GM18870 (cell line): ENCODE measurements around the gene SMCO2.
"Not testable (repeated sequence)": the region's sequence is repeated elsewhere in the genome, so short reads cannot be mapped to it uniquely, and the experiment has no call there.

ENCODE experiments used
- ATAC-seq: cut with Tn5 transposase; IDR thresholded peaks from one replicate; pipeline ENCODE4 v1.9.1; 2021; ENCODE audit warnings: moderate library complexity; ENCODE audit not compliant: unreplicated experiment

The SMCO2 gene

DNA sequence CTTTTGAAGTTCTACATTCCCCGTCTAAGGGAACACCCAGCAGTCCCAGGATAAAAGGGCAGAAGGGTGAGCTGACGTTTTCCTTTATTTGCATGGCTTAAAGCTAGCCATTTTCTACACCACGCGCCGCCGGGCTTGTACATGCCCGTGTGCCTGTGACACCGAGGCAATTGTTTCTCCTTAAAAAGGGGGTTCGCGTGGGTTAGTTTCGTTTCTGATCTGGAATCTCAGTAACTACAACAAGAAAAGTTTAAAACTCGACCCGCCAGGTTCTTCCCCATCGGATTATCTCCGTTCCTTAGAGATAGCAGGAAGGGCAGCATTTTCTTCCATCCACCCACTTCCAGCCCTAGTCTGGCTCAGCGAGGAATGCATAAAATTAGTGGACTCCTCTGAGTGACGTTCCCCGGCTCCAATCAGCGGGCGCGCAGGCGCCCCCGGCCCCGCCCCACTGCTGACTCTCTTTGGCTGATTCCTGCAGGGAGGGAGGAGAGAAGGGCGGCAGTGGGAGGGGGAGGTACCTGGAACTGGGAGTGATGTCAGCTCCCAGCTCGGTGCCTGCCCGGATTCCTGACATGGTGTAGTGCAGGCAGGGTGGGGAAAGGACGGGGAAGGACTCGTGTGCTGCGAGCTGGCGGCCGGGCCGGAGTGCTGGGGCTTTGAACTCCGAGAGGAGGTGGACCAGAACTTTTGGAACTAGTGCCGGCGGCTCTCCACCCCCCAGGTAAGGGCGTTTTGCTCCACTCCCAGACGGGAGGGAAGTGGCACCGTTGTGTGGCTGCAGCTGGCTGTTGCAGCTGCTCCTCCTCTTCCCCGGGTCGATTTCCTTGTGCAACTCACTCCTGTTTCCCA, 77.3 kb downstream of the SMCO2 start, which contains the start of gene PPFIBP1:
Gene PPFIBP1, plus strand, starts transcription at position 565 of the 852 bp plus-strand sequence. CDS start 109,191 bp downstream, outside the sequence.
- peak; percentile 87 for ATAC-seq

DNA sequence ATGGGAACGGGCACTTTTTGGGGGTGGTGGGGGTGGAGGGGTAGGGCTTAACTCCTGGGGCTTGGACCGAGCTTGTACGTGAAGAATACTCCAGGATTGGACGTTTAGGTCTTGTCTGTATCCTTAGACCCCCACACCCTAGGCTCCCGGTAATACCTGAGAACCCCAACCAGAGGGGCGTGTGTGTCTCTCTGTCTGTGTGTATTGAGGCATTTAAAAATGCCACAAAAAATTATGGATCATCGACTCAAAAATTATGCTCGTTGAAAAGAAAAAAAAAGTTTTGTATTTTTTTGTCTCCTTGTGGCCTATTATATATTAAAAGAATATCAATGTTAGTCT, 77.9 kb downstream of the SMCO2 start:
- ATAC-seq: no peak

DNA sequence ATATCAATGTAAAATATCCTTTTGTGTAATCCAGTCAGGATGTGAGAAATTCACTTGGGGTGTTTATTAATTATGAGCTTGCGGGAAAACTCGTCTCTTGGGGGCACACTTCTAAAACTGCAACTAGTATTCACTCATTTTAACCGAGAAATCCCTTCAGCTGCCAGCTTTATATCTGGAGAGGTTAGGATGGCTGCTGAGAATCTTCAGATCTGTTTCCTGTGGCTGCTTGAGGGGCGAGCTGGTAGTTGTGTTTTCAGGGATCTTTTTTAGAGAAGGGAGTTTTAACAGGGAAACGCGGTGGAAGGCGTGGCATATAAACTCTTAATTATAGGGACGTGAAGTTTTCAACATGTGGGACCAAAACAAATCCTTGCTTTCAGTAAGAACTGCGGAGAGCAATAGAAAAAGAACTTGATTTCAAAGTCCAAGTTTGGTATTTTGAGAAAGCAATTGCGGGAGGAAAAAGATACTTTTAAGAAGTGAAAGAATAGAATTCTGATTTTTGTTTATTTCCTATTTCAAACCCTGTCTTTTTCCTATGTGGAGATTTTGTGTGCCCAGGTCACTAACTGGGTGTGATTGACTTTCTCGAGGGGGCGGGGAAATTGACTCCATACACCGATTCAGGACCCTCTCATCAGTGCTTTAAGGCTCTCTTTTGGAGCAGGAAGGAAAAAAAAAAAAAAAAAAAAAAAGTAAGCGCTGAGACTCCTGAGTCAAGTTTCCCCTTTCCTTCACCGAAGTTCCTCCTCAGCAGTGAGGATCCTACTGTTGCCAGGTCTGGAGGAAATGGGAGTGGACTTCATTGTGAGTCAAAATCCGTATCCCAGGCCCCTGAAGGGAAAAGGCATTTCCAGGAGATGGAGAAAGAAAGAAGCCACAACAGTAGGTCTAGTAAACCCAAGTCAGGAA, 78.6 kb downstream of the SMCO2 start:
- ATAC-seq: no peak

DNA sequence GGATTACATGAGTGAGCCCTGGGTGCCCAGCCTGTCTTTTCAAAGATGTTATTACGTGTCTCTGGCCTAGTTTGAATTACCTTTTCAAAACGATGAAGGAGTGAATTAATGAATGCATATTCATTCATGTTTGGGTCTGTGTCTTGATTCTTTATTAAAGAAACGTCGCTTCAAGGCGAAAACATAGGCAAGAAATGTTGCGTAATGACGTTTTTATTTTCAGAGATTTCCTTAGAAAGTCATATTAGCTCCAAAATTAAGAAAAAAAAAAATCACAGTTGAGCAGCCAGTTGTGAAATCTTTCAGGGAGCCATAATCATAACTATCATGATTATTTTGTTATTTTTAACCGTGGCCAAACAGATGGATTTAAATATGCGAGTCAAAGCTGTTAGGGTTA, 81.0 kb downstream of the SMCO2 start:
- no peak for ATAC-seq

DNA sequence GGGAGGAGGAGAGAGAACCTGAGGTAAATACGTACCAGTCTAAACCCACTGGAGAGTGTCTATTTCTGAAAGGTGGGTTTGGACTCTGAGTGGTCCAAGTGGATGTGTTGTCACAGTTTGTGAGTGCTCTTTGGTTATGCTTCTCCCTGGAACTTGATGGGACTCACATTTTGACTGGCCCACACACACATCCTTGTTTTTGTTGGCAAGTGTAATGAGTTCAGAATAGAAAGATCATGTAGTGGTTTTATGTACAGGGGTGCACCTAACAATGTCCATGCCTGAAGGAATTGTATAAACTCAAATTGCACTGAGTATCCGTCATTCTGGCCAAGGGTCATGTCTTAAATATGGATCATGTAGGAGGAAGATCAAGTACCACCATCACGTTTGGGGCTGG, 82.3 kb downstream of the SMCO2 start:
- no peak for ATAC-seq

DNA sequence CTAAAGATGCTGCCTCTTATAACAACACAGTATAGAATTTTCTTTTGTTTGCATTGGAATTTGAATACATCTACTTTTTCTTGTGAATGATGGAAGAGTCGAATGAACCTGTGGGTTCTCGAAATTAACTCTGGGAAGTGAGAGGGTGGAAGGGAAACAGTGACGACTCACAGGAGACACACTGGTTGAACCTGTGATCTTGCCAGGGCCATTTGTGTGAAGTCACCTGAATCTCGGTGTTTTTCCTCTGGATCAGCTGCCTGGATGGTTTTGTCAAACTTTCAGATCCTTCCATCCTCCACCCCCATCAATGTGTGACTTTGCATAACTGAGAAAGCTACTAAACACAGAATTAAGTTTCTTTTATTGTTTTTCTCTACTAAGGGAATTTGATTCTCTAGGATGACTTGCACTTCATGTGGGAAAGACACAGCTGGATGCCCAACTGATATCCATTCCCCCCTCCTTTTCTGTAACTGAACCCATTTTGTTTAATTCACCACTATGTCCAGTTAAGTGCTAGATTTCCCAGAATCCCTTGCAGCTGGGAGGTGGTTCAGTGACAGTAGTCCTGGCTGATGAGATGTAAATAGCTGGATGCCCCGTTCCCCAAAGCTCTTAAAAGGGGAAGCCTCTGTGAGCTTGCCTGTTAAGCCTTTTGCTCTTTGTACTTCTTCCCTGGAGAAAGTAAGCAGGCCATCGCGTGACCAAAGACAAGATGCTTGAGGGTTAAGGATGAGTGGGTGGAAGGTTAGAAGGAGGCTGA, 83.8 kb downstream of the SMCO2 start:
- ATAC-seq: no peak

DNA sequence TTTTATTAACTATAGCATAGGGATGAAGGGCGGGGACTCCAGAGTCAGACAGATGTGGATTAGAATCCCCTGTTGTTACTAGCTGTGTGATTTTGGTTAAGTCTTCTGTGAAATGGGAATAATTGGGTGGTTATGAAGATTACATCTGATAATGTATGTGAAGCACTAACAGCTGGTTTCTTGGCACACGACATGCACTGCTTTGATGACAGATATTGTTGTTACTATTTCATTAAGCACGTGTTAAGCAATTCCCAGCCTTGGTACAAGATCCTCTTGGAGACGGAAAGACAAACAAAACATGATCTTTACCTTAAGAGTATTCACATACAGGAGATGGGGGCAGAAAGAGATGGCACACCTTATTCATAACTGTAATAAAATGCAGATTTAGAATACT, 85.4 kb downstream of the SMCO2 start:
- no peak for ATAC-seq

DNA sequence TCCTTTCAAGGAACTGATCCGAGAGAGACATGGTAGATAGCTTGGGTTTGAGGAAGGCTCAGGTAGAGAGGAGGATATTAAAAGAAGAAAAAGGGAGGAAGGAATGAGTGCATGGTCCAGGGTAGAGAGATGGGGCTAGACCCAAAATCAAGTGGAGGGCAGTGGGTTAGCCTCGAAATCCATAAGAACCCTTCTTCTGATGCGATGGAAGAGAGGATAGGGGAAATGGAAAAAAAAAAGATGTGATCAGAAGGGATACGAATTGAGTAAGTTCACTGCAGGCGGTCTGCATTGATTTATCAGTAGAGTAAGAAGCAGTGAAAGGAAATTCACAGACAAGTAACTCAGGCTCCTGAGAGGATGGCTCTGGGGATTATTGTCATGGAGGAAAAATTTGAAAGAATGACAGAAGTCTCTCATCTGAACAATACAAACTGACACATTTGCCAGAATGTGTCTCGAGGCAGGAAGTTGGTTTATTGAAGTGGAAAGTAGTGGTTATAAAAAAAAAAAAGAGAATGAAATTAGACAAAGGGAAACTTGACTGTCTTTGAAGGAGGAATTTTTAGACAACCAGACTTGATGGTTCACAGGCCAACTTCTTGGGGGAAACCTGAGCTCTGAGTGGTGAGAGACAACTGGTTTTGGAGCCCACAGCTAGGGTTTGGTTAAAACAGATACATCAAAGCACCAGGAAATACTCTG, 87.7 kb downstream of the SMCO2 start:
- ATAC-seq: peak; percentile 54

DNA sequence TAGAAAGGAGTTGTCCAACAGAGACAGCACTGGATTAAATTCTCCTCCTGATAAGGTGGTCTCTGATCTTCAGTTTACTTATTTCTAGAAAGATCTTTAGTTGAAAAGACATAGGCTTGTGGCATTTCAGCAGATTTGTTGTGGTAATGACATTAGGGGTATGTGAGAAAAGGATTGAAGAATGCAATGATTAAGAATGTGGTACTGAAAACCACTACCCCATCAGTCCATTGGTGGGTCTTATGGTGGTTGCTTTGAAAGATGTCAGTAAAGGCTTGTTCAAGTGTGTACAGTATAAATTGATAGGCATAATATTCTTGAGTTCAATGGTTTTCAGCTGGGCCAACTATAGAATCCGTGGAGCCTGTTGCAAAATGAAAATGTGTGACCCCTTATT, 88.2 kb downstream of the SMCO2 start:
- ATAC-seq: no peak

DNA sequence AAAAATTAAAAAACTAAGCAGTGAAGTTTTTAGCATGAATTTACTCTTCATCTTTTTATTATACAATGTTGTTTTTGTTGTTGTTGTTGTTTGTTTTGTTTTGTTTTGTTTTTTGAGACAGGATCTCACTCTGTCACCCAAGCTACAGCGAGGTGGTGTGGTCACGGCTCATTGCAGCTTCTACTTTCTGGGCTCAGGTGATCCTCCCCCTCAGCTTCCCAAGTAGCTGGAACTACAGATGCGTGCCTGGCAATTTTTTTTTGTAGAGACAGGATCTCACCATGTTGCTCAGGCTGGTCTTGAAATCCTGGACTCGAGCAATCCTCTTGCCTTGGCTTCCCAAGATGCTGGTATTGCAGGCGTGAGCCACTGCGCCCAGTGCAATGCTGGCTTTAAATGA, 88.8 kb downstream of the SMCO2 start:
- ATAC-seq: no peak

DNA sequence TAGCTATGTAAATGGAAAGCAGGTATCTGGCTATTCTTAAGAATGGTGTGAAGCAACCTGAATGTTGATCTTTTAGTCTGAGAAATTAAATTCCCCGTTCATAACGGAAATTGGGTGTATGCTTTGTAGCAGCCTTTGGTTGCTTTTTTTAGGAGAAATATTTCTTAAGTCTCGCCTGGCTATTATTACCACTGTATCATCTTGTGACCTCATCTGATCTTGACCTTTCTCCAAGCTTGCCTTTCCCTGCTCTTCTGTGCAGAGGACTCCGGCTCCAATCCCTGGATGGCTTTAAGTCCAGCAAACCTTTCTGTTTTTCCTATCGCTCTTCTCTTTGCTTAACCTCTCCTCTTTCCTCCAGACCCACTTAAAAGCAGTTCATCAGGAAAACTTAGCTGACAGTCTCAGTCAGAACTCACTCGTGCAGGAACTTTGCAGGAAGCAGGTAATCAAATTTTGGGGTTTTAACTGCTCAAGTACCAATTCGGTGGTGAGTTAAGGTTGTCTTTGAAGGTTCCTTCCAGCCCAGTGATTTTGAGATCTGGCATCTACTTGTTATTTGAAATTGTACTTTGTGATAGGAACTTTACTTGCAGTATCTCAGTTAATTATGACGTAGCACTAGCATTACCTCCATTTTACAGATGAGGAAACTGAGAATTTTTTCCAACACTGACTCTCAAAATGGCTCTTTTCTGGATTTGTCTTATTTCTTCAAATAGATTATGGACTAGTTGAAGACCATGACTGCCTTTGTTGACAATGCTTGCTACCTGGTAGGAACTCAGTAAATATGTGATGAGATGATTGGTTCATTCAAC, 91.5 kb downstream of the SMCO2 start:
- ATAC-seq: no peak

DNA sequence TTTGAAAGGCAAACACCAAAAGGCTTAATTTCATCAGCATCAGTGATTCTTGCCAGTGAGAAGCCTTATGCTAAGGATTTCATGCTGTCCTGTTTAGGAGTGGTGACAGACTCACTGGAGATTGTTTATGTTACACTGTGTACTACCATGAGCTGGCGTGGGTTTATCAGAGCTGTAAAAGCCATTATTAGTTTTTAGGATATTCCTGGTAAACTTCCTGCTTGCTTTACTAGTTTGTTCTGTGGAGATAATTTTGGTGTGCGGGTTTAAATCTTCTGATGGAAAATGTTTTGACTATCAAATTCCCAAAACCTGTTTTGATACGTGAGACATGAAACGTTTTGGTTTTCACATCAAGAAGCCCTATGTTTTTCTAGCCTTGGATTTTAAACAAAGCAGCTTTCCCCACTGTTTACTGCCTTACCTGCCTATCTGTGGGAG, 92.7 kb downstream of the SMCO2 start:
- no peak for ATAC-seq

DNA sequence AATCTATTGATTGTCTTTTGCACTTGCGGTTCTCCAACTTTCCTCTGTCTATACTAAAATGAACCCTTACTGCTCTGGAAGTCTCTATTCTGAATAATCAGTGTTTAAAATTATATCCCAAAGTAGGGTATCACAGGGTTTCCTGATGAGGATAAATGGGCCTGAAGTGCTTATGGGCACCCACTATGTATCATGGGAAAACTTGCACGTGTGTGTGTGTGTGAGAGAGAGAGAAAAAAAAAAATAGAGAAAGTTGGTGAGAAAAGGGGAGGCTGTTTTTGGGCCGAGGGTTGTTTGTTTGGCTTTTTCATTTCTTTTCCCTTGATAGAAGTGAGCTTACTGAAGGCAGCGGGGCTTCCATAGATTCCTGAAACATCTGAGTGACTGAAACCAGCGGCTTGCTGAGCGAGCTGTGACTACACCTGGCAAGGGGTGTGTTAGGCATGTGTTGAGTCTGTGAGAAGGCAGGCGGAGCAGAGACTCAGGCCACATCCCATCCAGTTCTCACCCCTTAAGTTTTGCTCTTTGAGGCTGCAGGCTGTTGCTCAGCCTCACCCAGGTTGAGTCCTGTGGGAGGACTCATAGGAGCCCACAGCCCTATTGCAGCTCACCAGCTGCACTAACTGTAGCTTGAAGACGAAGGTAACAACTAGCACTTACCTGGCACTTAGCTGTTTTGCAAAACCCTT, 94.6 kb downstream of the SMCO2 start:
- no peak for ATAC-seq

DNA sequence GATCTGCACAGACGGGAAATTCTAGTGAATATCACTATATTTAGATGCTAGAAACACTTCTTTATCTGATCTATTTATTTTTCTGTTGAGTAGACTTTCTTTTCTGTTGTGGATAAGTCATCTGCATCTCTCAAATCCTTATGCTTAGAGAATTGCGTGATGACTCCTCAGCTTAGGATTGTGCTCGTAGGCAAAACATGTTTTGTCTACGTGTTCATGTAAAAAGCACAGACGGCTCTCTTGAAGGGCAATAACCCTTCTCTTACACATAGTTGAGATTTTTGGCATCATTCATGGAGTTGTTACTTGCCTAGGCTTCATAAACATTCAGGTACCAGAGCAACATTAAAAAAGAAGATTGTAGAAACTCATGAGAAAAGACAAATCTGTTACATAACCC, 96.1 kb downstream of the SMCO2 start:
- ATAC-seq: no peak

DNA sequence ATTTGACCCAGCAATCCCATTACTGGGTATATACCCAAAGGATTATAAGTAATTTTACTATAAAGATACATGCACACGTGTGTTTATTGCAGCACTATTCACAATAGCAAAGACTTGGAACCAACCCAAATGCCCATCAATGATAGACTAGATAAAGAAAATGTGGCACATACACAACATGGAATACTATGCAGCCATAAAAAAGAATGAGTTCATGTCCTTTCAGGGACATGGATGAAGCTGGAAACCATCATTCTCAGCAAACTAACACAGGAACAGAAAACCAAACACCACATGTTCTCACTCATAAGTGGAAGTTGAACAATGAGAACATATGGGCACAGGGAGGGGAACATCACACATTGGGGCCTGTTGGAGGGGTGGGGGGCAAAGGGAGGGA, 98.3 kb downstream of the SMCO2 start:
- not testable (repeated sequence) for ATAC-seq

DNA sequence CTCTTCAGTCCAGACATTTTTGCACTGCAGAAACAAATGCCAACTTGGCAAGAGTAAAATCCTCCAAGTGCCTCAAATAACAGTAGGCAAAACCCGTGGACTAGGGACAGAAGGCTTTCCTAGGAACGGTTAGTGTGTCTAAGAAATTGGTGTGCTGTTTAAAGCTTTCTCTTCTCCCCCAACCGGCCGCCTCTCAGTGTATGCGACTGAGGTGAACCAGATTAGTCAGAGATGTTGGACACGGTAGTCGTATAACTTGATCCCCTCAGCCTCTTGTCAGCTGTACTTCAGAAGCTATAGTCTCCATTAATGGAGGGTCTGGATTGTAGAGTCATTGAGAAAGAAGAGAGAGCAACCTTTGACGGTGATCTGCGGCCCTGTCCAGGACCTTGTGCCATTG, 99.1 kb downstream of the SMCO2 start:
- ATAC-seq: no peak

DNA sequence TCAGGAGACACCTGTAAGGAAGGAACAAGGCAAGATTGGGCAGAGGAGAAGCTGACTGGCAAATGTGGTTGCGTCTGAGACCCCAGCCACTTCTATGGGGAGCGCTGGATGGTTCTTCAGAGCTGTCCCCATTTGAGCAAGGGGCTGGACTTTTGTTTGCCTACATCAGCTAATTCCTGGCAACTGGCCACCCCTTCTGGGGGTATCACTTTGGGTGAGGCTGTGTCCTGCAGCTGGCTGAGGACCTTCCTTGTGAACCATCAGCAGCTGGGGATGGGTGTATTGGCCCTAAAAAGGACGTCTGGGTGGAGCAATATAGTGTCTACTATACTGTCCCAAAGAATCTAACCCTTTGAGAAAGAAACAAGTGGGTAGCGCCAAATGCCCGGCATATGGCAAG, 101.1 kb downstream of the SMCO2 start:
- ATAC-seq: no peak

DNA sequence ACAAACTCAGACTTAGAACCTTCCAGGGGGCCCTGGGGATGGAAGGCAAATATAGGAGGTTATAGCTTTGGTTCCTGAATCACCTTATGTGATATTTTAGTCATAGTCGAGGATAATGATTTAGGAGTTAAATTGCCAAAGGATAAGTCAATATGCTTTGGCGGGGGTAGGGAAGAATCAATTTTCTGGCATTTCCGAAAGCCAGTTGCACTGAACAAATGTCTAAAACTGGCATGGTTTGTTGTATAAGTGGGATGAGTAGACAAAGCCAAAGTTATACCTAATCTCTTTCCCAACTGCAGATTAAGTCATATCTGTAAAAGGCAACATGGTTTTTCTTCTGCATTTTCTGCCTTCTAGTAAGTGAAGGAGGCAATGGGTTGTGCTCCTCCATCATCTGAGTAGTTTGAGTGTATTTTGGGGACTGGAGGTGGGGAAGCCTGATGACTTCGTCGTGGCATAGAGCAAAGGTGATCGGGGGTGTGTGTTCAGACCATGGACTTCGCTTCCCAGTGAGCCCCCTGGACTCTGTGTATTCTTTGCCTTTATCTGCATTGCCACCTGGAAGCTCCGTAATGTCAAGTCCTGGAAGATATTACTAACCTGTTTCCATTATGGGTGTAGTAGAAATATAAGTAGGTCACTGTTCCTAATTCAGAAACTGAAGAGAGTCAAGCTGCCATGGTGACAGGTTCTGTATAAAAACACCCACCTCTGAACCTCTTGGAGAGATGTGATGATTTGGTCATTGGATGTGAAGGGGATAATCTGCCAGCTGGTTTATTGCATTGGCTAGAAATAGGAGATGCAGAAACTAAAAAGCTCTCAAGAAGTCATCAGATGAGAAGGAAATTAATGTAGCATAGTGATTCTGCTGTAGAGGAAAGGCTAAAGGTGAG, 102.0 kb downstream of the SMCO2 start:
- ATAC-seq: no peak
